Activated CD4-positive, alpha-beta T cell treated with anti-CD3 and anti-CD28 coated beads for 36 hours (primary cell): ENCODE measurements around the gene MYL6B. TPM values are rescaled to one million over a fixed set of nuclear protein-coding genes. Genes with fewer than 3 reads are reported as not detected.

Experiments used
- ATAC-seq: fragments of 200-7000 bp; cut with Tn5 transposase; one replicate; pipeline ENCODE4 v1.10.0; 2021; ENCODE audit warnings: mild to moderate bottlenecking, moderate library complexity
- CTCF ChIA-PET: fragments of 350-600 bp; sonication (Branson Sonifier 250); formaldehyde crosslinking; loops from one replicate; lab custom pipeline; 2021; ENCODE audit warnings: antibody characterized with exemption; lab: Charles Lee
- POLR2A ChIA-PET: fragments of 350-600 bp; sonication (Branson Sonifier 250); formaldehyde crosslinking; loops from one replicate; lab custom pipeline; 2021; ENCODE audit warnings: antibody characterized with exemption, inconsistent platforms; lab: Charles Lee
- DNase-seq: peaks from one replicate; pipeline ENCODE4 v3.0.0-alpha.2; 2020
- H3K27ac Mint-ChIP-seq: one replicate; pipeline ENCODE4 v1.8.0; 2021; ENCODE audit warnings: mixed read lengths
- H3K27me3 Mint-ChIP-seq: one replicate; pipeline ENCODE4 v1.8.0; 2021; ENCODE audit warnings: mixed read lengths
- H3K36me3 Mint-ChIP-seq: one replicate; pipeline ENCODE4 v1.8.0; 2021; ENCODE audit warnings: low read depth, mixed read lengths
- H3K4me1 Mint-ChIP-seq: one replicate; pipeline ENCODE4 v1.8.0; 2021; ENCODE audit warnings: mixed read lengths
- H3K4me3 Mint-ChIP-seq: one replicate; pipeline ENCODE4 v1.8.0; 2021; ENCODE audit warnings: mild to moderate bottlenecking, moderate library complexity, mixed read lengths
- H3K9me3 Mint-ChIP-seq: one replicate; pipeline ENCODE4 v1.8.0; 2021; ENCODE audit warnings: low read depth, mixed read lengths
- intact Hi-C, 2 experiments: fragments of 100-400 bp; cut with DNase I in 1 of 2; cut with micrococcal nuclease in 1 of 2; formaldehyde crosslinking; loops; one replicate each; pipeline versions ENCODE4 v1.14.2 to v1.15.1; 2022 to 2024; cut with DNase I, micrococcal nuclease
- total RNA-seq, 2 experiments: library from RNA; stranded (reverse); gene quantifications; one replicate each; pipeline ENCODE4 v1.2.3, GENCODE V29; 2021

MYL6B gene
- total RNA-seq: 10 to 100 TPM; 76.3 to 79.3 TPM

DNA sequence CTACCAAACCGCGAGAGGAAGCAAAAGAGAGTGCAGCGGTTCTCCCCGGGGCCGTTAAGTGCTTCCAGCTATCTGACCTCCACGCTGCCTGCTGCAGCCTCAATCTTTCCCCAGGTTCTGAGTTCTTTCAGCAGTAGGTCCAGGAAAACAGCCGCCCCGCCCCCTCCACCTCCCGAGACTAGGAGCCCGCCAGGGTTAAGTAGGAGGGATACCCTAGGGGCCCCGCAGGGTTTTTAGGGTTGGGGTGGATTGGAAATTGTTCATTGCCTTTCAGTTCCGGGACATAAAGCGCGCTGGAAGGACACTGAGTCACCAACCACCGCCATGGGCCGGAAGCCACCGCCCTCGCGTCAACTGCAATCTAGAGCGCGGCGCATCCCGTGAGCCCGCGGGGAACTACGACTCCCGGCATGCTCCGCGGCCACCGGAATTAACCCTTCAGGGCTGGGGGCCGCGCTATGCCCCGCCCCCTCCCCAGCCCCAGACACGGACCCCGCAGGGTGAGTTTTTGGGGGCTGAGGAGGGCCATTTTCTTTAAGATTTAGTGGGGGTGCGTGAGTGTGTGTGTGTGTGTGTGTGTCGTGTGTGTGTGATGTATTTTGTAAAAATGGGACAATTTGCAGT lies at the start of gene MYL6B:
Gene MYL6B, plus strand, starts transcription at position 456 of the 624 bp plus-strand sequence. CDS start 1,332 bp downstream, outside the sequence.
- ATAC-seq (peak; percentile 92), DNase-seq (peak; percentile 98)
- ChIA-PET POLR2A (interaction anchor here (0.5 to 1.9 kb wide), 6 partner anchors 9 to 38 kb away, joined by 3 to 13 read pairs (median 5); partner anchors contain the start of genes ESYT1, RPL41 and ZC3H10), CTCF (interaction anchor here (0.6 to 2.0 kb wide), 13 partner anchors 13 to 404 kb away, joined by 3 to 18 read pairs (median 5); partner anchors contain the start of genes ESYT1, SMARCC2 and ZC3H10)
- H3K27ac Mint-ChIP-seq: peak within 1 kb of the TSS; percentile 99
- no peaks in the 10 kb centered on the region for H3K9me3 Mint-ChIP-seq
- intact Hi-C loops: loop anchor here (1.0 to 10.0 kb wide), 15 partner anchors 24 to 933 kb away; partner anchors contain the start of genes ESYT1 (in 2 of the 2), PA2G4 (in 2 of the 2), SMARCC2 (in 2 of the 2) and ANKRD52 (in 1 of the 2)
- peak within 1 kb of the TSS; percentile 88 for H3K4me3 Mint-ChIP-seq
- H3K4me1 Mint-ChIP-seq: peaks cover 26% of the 10 kb centered on the region
- H3K27me3 Mint-ChIP-seq: no peaks in the 10 kb centered on the region
- peaks cover 8% of the 10 kb centered on the region for H3K36me3 Mint-ChIP-seq

DNA sequence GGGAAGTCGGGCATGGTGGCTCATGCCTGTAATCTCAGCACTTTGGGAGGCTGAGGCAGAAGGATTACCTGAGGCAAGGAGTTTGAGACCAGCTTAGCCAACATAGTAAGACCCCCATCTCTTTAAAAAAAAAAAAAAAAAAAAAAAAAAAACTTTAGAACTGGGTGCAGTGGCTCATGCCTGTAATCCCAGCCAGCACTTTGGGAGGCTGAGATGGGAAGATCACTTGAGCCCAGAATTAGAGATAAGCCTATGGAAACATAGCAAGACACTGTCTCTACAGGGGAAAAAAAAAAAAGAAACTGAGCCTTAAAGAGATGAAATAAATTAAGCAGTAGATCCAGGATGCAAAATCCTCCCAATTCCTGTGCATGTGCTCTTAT lies 49.7 kb upstream of the MYL6B start:
- H3K27ac Mint-ChIP-seq: peak overlapping the region; percentile 100
- ChIA-PET POLR2A (interaction anchor here (1.7 to 2.9 kb wide), 2 partner anchors 26 to 57 kb away, joined by 17 to 28 read pairs; partner anchors contain the start of gene ESYT1), CTCF (interaction anchor here (0.7 to 3.4 kb wide), 9 partner anchors 15 to 364 kb away, joined by 3 to 47 read pairs (median 6); partner anchors contain the start of genes ERBB3, RPL41, SUOX and ZC3H10)
- H3K4me3 Mint-ChIP-seq: peak overlapping the region; percentile 100
- no peaks in the 10 kb centered on the region for H3K9me3 Mint-ChIP-seq
- peaks cover 32% of the 10 kb centered on the region for H3K36me3 Mint-ChIP-seq
- H3K4me1 Mint-ChIP-seq: peaks cover 43% of the 10 kb centered on the region
- intact Hi-C loops: loop anchor here (2.0 to 5.0 kb wide), 3 partner anchors 175 to 530 kb away; partner anchors contain the start of genes BAZ2A (in 1 of the 2) and PYM1 (in 1 of the 2)
- no peak for DNase-seq
- no peak for ATAC-seq
- H3K27me3 Mint-ChIP-seq: no peaks in the 10 kb centered on the region

DNA sequence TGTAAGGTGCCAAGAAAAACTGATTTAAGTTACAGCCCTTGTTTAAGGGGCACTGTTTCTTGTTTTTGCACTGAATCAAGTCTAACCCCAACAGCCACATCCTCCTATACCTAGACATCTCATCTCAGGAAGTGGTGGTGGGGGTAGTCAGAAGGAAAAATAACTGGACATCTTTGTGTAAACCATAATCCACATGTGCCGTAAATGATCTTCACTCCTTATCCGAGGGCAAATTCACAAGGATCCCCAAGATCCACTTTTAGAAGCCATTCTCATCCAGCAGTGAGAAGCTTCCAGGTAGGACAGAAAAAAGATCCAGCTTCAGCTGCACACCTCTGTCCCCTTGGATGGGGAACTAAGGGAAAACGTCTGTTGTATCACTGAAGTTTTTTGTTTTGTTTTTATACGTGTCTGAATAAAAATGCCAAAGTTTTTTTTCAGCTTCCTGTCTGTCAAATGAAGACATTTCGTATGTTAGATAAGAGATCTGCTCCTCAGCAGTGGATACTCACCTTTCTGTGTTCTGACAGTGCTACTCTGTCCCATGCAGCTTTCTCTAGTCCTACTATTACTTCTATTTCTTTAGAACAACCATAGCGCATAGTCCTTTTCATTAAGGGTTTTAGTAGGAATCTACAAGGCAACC lies 49.2 kb upstream of the MYL6B start:
- Mint-ChIP-seq H3K4me1 (peaks cover 43% of the 10 kb centered on the region), H3K4me3 (peak overlapping the region; percentile 100), H3K27me3 (no peaks in the 10 kb centered on the region), H3K27ac (peak overlapping the region; percentile 100), H3K36me3 (peaks cover 37% of the 10 kb centered on the region), H3K9me3 (no peaks in the 10 kb centered on the region)
- CTCF ChIA-PET: interaction anchor here (0.9 to 3.4 kb wide), 7 partner anchors 14 to 365 kb away, joined by 3 to 47 read pairs (median 13); partner anchors contain the start of genes ERBB3, RPL41, SUOX and ZC3H10
- no peak for ATAC-seq
- DNase-seq: no peak
- POLR2A ChIA-PET: interaction anchor here (0.6 to 3.0 kb wide), 6 partner anchors 13 to 106 kb away, joined by 3 to 76 read pairs (median 10); partner anchors contain the start of genes ESYT1, RPL41, SUOX and ZC3H10
- intact Hi-C loops: loop anchor here (2.0 to 5.0 kb wide), 3 partner anchors 176 to 529 kb away; partner anchors contain the start of genes BAZ2A (in 1 of the 2) and PYM1 (in 1 of the 2)

DNA sequence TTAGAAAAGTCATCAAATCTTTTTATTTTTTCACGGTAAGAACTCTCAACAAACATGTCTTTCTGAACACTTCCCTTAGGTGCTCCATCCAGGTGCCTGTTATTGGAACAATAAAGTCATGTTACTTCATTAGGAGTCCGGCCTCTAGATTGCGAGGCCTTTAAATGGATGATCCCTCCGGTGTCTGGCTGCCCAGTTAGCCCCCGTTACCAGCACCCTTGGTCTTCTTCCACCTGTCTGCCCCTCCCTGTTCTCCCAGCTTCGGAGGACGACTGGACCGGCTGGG lies 48.6 kb upstream of the MYL6B start:
- Mint-ChIP-seq H3K27ac (peak overlapping the region; percentile 100), H3K9me3 (no peaks in the 10 kb centered on the region), H3K27me3 (no peaks in the 10 kb centered on the region), H3K4me3 (peak overlapping the region; percentile 100), H3K36me3 (peaks cover 42% of the 10 kb centered on the region), H3K4me1 (peaks cover 43% of the 10 kb centered on the region)
- intact Hi-C loops: loop anchor here (1.0 to 5.0 kb wide), 22 partner anchors 13 to 529 kb away; partner anchors contain the start of genes ESYT1 (in 2 of the 2), MYL6B (in 2 of the 2), PYM1 (in 2 of the 2) and RPL41 (in 2 of the 2)
- ChIA-PET CTCF (interaction anchor here (0.6 to 3.4 kb wide), 18 partner anchors 14 to 452 kb away, joined by 3 to 47 read pairs (median 4); partner anchors contain the start of genes ERBB3, ESYT1, ORMDL2 and RNF41), POLR2A (interaction anchor here (0.8 to 3.0 kb wide), 16 partner anchors 10 to 386 kb away, joined by 3 to 76 read pairs (median 4); partner anchors contain the start of genes DNAJC14, ESYT1, ORMDL2 and RAB5B)
- ATAC-seq: no peak
- no peak for DNase-seq

DNA sequence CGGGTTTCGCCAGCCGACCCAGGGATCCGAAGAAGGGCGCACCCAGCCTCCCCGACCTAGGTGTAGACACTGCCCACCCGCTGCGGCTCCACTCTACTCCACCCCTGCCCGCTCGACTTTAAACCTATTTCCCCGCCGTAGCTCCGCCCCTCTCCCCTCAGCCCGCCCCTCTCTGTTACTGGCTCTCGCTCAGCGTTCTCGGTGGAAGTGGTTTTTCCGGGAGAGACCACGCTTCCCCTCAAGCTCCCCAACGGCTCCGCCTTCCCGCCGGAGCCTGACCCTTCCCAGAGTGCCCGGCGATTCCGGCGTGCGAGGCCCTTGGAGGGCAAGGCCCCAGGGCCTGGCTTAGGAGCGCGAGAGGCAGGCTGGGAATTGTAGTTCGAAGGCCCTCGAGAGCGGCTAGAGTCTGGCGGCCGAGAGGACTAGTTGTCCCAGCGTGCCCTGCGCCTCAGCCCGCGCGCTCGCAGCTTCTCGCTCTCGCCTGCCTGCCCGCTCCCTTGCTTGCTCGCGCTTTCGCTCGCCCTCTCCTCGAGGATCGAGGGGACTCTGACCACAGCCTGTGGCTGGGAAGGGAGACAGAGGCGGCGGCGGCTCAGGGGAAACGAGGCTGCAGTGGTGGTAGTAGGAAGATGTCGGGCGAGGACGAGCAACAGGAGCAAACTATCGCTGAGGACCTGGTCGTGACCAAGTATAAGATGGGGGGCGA lies 48.1 kb upstream of the MYL6B start, which contains the start of gene PA2G4:
Gene PA2G4, plus strand, starts transcription at position 451 of the 706 bp plus-strand sequence. Its CDS starts 179 bp downstream, at position 630.
- Mint-ChIP-seq H3K27me3 (no peaks in the 10 kb centered on the region), H3K9me3 (no peaks in the 10 kb centered on the region), H3K27ac (peak within 1 kb of the TSS; percentile 100), H3K4me3 (peak within 1 kb of the TSS; percentile 100), H3K4me1 (peaks cover 43% of the 10 kb centered on the region), H3K36me3 (peaks cover 45% of the 10 kb centered on the region)
- ChIA-PET POLR2A (interaction anchor here (0.6 to 3.0 kb wide), 20 partner anchors 9 to 543 kb away, joined by 3 to 76 read pairs (median 4); partner anchors contain the start of genes DNAJC14, ESYT1, ORMDL2 and RAB5B), CTCF (interaction anchor here (0.6 to 3.4 kb wide), 22 partner anchors 13 to 620 kb away, joined by 3 to 47 read pairs (median 3); partner anchors contain the start of genes ERBB3, ESYT1, ORMDL2 and RNF41)
- intact Hi-C loops: loop anchor here (1.0 to 5.0 kb wide), 21 partner anchors 12 to 528 kb away; partner anchors contain the start of genes ESYT1 (in 2 of the 2), MYL6B (in 2 of the 2), PYM1 (in 2 of the 2) and RPL41 (in 2 of the 2)
- DNase-seq (peak; percentile 99), ATAC-seq (peak; percentile 95)

- intact Hi-C loops: loop anchor here (1.0 to 5.0 kb wide), 21 partner anchors 11 to 527 kb away; partner anchors contain the start of genes ESYT1 (in 2 of the 2), MYL6B (in 2 of the 2), PYM1 (in 2 of the 2) and RPL41 (in 2 of the 2)
- DNase-seq (peak; percentile 49), ATAC-seq (peak; percentile 2)
- H3K4me3 Mint-ChIP-seq: peak overlapping the region; percentile 100
- H3K27ac Mint-ChIP-seq: peak overlapping the region; percentile 100
- CTCF ChIA-PET: interaction anchor here (0.6 to 3.4 kb wide), 20 partner anchors 12 to 619 kb away, joined by 3 to 47 read pairs (median 4); partner anchors contain the start of genes ERBB3, ESYT1, MYL6B and ORMDL2
- H3K36me3 Mint-ChIP-seq: peaks cover 51% of the 10 kb centered on the region
- H3K4me1 Mint-ChIP-seq: peaks cover 43% of the 10 kb centered on the region
- no peaks in the 10 kb centered on the region for H3K27me3 Mint-ChIP-seq
- POLR2A ChIA-PET: interaction anchor here (0.6 to 3.0 kb wide), 13 partner anchors 11 to 542 kb away, joined by 3 to 76 read pairs (median 4); partner anchors contain the start of genes DNAJC14, RPL41, SMARCC2 and ZC3H10
- H3K9me3 Mint-ChIP-seq: no peaks in the 10 kb centered on the region
Observed at GRCh38 chr12:56104815-56105608, 47.4 kb upstream of the MYL6B start.

GRCh38 chr12:56105609-56105902 lies 46.8 kb upstream of the MYL6B start:
- intact Hi-C loops: loop anchor here in 1 of 2 experiments (2.0 kb wide), 1 partner anchor 375 kb away; no protein-coding TSS in a partner anchor
- Mint-ChIP-seq H3K4me1 (peaks cover 43% of the 10 kb centered on the region), H3K27ac (peak overlapping the region; percentile 100), H3K27me3 (no peaks in the 10 kb centered on the region), H3K9me3 (no peaks in the 10 kb centered on the region), H3K36me3 (peaks cover 57% of the 10 kb centered on the region), H3K4me3 (peak overlapping the region; percentile 100)
- ATAC-seq: no peak
- POLR2A ChIA-PET: interaction anchor here (0.6 to 3.0 kb wide), 4 partner anchors 11 to 84 kb away, joined by 4 to 76 read pairs (median 18); partner anchors contain the start of genes RPL41, SMARCC2 and ZC3H10
- no peak for DNase-seq
- CTCF ChIA-PET: interaction anchor here (0.7 to 3.4 kb wide), 6 partner anchors 12 to 84 kb away, joined by 3 to 47 read pairs (median 4); partner anchors contain the start of genes ESYT1, MYL6B, RPL41 and SMARCC2

GRCh38 chr12:56107242-56107641 lies 45.1 kb upstream of the MYL6B start:
- H3K27me3 Mint-ChIP-seq: no peaks in the 10 kb centered on the region
- DNase-seq (no peak), ATAC-seq (no peak)
- no peaks in the 10 kb centered on the region for H3K9me3 Mint-ChIP-seq
- intact Hi-C loops: no loop called here
- H3K27ac Mint-ChIP-seq: peak overlapping the region; percentile 86
- CTCF ChIA-PET: interaction anchor here (1.2 to 1.8 kb wide), 5 partner anchors 8 to 60 kb away, joined by 3 to 9 read pairs (median 7); partner anchors contain the start of gene ZC3H10
- POLR2A ChIA-PET: no interaction called here
- peaks cover 31% of the 10 kb centered on the region for H3K4me1 Mint-ChIP-seq
- H3K4me3 Mint-ChIP-seq: peak overlapping the region; percentile 20
- peaks cover 71% of the 10 kb centered on the region for H3K36me3 Mint-ChIP-seq

- peaks cover 18% of the 10 kb centered on the region for H3K4me1 Mint-ChIP-seq
- no peak for ATAC-seq
- peaks cover 78% of the 10 kb centered on the region for H3K36me3 Mint-ChIP-seq
- intact Hi-C loops: loop anchor here in 1 of 2 experiments (10.0 kb wide), 2 partner anchors 974 to 1826 kb away; partner anchors contain the start of genes CBX5, HNRNPA1 and NAB2
- ChIA-PET POLR2A (no interaction called here), CTCF (interaction anchor here (0.9 to 1.4 kb wide), 3 partner anchors 10 to 64 kb away, joined by 4 to 5 read pairs (median 4); partner anchors contain the start of gene MYL6)
- no peaks in the 10 kb centered on the region for H3K27me3 Mint-ChIP-seq
- no peak overlapping the region for H3K4me3 Mint-ChIP-seq
- DNase-seq: no peak
- no peaks in the 10 kb centered on the region for H3K9me3 Mint-ChIP-seq
- H3K27ac Mint-ChIP-seq: peak overlapping the region; percentile 61
Observed at GRCh38 chr12:56110571-56110970, 41.8 kb upstream of the MYL6B start.
